GM12872 (cell line): ENCODE measurements around the gene MMP11.

Experiments
- TF ChIP-seq, protein P1 (sequence below): IDR thresholded peaks from 3 replicates; pipeline ENCODE4 v1.5.1; 2011; ENCODE audit warnings: low read depth, mild to moderate bottlenecking, low read length, moderate library complexity; ENCODE audit not compliant: insufficient read depth

MMP11 gene

DNA sequence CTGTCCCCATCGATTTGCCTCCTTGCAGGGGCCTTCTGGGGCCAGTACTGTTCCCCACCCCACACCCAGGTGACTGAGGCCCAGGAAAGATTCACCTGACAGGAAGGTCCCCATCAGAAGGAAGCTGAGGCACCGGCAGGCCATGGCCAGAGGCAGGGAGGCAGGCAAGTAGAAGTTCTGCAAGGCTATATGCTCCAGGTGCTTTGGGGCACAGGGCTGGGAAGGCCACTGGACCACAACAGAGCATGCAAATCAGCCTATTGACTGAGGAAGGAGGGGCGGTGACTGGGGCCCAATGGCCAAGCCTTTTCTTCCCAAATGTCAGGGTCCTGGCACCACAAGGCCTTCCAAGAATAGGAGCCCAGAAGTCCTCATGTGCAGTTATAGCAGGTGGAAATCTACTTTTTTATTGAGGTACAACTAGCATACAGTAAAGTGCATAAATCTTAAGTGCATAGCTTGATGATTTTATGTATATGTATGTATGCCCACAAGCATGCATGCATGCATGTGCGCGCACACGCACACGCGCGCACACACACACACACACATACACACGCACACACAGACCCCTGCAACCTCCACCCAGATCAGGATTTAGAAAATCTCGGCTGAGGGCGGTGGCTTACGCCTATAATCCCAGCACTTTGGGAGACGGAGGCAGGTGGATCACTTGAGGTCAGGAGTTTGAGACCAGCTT, 18.3 kb upstream of the MMP11 start, which contains the start of gene VPREB3:
Gene VPREB3, minus strand, starts transcription at position 206 of the 700 bp plus-strand sequence. Its CDS starts 62 bp downstream, at position 144.
- TF ChIP-seq, protein P1, sequence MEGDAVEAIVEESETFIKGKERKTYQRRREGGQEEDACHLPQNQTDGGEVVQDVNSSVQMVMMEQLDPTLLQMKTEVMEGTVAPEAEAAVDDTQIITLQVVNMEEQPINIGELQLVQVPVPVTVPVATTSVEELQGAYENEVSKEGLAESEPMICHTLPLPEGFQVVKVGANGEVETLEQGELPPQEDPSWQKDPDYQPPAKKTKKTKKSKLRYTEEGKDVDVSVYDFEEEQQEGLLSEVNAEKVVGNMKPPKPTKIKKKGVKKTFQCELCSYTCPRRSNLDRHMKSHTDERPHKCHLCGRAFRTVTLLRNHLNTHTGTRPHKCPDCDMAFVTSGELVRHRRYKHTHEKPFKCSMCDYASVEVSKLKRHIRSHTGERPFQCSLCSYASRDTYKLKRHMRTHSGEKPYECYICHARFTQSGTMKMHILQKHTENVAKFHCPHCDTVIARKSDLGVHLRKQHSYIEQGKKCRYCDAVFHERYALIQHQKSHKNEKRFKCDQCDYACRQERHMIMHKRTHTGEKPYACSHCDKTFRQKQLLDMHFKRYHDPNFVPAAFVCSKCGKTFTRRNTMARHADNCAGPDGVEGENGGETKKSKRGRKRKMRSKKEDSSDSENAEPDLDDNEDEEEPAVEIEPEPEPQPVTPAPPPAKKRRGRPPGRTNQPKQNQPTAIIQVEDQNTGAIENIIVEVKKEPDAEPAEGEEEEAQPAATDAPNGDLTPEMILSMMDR: no peak

DNA sequence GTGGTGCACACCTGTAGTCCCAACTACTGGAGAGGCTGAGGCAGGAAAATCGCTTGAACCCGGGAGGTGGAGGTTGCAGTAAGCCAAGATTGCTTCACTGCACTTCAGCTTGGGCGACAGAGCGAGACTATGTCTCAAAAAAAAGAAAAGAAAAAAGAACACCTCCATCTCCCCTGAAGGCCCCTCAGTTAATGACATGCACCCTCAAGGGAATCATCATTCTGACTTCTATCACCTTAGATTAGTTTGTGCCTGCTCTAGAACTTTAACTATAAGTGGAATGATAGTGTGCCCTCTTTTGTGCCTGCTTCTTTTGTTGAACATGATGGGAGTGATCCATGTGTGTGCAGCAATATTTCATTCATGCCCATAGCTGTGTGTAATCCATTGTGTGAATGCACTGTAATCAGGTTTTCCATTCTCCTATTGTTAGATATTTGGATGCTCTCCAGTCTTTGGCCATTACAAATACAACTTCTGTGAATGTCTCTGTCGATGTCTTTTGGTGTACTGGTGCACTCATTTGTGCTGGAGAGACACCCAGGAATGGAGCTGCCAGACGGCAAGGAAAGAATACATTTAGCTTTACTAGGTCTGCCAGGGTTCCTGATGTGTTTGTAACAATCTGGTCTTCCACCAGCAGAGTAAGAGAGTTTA, 17.5 kb upstream of the MMP11 start:
- TF ChIP-seq, protein P1: no peak

DNA sequence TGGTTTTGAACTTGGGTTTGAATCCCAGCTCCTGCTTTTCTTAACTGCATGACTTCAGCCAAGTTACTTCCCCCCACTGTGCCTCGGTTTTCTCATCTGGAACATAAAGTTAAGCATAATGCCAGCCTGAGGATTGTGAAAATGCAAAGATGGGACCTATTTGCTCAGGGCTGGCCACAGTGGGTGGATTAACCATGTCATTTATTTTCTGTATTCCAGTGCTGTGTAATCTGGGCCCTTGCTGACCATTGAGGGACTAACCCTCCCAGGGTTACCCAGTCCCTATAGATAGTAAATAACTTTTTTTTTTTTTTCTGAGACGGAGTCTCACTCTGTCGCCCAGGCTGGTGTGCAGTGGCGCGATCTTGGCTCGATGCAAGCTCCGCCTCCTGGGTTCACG, 16.9 kb upstream of the MMP11 start:
- TF ChIP-seq, protein P1: no peak

DNA sequence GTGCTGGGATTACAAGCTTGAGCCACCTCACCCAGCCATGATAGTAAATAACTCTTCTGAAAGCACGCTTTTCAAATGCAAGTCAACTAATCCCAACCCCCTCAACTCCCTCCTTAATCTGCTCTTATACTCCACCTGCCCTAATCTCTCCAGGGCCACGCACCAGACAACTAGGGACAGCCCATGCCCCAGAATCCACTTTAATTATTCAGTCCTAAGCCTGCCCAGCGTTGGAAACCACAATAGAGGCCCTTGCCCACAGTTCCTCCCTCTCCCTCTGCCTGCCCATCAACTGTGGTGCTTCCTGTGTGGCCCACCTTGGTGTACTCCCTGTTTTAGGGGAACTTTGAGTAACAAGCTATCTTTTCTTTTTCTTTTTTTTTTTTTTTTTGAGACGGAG, 15.8 kb upstream of the MMP11 start:
- TF ChIP-seq, protein P1: no peak

DNA sequence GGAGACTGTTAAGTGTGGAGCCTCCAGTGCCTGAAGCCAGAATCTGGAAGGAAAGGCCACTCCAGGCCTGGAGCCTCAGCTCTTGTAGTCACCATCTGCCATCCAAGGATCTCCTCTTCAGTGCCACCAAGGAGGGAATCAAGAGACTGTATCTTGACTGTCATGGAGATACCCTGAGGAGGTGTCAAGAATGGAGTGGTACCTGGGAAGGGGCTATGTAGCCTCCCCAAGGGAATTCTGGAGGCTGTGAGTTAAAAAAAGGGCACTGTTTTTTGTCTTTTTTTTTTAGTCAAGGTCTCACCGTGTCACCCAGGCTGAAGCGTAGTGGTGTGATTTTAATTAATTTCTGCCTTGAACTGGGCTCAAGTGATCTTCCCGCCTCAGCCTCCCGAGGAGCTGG, 13.1 kb upstream of the MMP11 start:
- TF ChIP-seq, protein P1: no peak

DNA sequence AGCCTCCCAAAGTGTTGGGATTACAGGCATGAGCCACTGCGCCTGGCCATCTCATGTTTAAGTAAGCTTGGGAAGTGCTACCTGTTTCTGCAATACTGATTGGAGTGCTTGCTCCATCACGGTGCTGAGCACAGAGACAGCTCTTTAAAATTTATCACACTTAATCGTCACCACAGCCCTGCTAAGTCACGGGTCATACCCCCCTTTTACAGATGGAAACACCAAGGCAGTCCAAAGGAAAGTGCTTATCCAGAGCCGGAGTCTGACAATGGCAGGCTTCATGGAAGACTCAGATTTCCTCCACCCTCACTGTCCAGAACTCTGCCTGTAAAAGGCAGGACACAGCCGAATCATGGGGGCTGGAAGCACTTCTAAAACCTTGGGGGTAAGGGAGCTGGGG, 12.6 kb upstream of the MMP11 start:
- TF ChIP-seq, protein P1: no peak

DNA sequence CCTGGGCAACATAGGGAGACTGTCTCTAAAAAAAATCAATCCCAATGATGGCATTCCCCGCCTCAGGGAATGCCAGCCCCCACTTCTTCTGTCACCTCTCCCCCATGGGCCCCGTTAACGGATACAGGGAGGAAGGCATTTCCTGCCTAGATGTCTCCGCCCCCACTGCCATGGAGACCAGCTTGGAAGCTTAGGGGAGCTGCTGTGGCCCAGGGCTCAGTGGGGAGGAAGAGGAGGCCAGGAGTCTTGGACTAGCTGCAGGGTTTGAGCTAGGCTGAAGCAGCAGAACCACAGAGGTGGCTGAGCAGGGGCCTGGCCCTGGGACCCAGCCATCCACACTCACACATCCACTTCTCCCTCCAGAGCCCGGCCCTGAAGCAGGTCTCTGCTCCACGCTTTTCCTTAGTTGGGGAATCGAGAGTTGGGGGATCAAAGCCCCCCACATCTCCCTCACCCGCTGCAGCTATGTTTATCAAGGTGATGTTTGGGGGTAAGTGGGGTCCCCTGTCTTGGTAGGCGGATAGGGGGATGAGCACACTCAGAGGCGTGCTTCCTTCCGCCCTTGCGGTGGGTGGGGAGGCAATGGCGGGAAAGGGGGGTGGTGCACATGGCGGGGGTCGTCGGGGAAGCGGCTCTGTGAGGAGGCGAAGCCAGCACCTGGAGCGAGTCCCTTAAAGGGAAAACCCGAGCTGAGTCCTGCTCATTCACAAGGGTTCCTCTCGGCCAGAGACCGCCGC, 9.6 kb upstream of the MMP11 start, which contains the start of gene C22orf15:
Gene C22orf15, plus strand, starts transcription at position 149 of the 737 bp plus-strand sequence. Its CDS starts 317 bp downstream, at position 466.
- TF ChIP-seq, protein P1: no peak
